Nephron (organoid): Measurements from ENCODE around the gene C12orf50.

Experiments used
- H3K27ac Mint-ChIP-seq, 3 experiments: 2 replicates each; pipeline ENCODE4 v1.8.0; 2020; ENCODE audit warnings: mixed read lengths in 3 of 3, mild to moderate bottlenecking in 2 of 3, moderate library complexity in 1 of 3
- H3K27me3 Mint-ChIP-seq: 2 replicates; pipeline ENCODE4 v1.8.0; 2021; ENCODE audit warnings: low read depth, mild to moderate bottlenecking, moderate library complexity, mixed read lengths
- H3K36me3 Mint-ChIP-seq: 2 replicates; pipeline ENCODE4 v1.8.0; 2020; ENCODE audit warnings: low read depth, mixed read lengths
- H3K4me1 Mint-ChIP-seq: 2 replicates; pipeline ENCODE4 v1.8.0; 2020; ENCODE audit warnings: mixed read lengths
- H3K4me3 Mint-ChIP-seq, 3 experiments: 2 replicates each; pipeline ENCODE4 v1.8.0; 2020; ENCODE audit warnings: mild to moderate bottlenecking in 3 of 3, mixed read lengths in 3 of 3, moderate library complexity in 2 of 3
- H3K9me3 Mint-ChIP-seq: 2 replicates; pipeline ENCODE4 v1.8.0; 2020; ENCODE audit warnings: mixed read lengths
- TF ChIP-seq, protein P1 (sequence below), 3 experiments: fragments of 200-600 bp; sonication (generic); IDR thresholded peaks; one replicate each; pipeline ENCODE4 v1.5.0; 2021; ENCODE audit warnings: antibody characterized with exemption in 3 of 3; ENCODE audit not compliant: unreplicated experiment in 3 of 3

Gene C12orf50, protein sequence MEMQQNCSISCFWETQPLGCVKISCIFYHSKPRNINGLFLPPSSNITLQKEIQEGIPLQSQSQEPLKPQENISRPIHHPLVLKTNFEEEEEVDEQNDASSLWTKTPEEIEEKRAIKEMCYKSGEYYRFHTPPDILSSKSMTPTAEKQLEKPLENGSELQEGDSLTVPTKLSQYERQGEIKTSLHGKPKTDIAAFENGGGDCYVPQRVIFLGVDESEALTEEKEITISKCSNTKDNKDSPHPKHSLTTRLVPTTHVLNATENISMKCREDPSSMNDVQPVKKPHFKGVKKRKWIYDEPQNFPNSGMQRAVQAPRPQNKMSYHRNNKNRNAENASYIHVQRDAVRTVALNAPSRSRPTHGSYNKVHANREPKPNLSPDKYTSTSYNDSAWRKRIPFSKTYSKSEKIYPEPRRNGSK

DNA sequence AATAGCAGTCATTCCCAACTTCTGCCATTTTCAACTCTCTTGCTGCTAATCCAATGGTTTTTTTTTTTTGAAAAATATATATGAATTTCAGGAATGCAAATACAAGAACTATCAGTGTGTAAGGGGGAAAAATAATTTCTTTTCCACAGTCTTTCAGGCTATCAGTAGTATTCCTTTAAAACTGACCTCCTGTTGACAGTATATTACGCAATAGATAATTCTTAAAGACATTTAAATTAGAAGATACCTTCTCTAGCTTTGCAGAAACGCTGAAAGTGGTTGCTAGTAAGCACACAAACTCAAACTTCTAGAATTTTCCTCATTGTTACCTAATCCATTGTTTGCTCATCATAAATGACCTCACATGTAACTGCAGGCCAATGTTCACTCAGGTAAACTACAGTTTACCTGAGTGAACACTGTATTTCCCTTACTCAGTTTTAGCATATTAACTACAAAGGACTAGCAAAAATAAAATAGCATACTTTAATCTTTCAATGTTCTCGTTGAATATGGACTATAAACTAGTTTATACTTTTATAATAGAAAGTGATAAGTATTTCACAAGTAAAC lies at the start of gene C12orf50:
Gene C12orf50 (minus strand): TSS at position 309 of the 573 bp plus-strand sequence. CDS start 2,439 bp downstream, outside the sequence.
- TF ChIP-seq, protein P1, sequence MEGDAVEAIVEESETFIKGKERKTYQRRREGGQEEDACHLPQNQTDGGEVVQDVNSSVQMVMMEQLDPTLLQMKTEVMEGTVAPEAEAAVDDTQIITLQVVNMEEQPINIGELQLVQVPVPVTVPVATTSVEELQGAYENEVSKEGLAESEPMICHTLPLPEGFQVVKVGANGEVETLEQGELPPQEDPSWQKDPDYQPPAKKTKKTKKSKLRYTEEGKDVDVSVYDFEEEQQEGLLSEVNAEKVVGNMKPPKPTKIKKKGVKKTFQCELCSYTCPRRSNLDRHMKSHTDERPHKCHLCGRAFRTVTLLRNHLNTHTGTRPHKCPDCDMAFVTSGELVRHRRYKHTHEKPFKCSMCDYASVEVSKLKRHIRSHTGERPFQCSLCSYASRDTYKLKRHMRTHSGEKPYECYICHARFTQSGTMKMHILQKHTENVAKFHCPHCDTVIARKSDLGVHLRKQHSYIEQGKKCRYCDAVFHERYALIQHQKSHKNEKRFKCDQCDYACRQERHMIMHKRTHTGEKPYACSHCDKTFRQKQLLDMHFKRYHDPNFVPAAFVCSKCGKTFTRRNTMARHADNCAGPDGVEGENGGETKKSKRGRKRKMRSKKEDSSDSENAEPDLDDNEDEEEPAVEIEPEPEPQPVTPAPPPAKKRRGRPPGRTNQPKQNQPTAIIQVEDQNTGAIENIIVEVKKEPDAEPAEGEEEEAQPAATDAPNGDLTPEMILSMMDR (IDR thresholded peaks at IDR 0.05; ENCODE audit: unreplicated experiment in 3 of 3), result no peak
- no peaks in the 10 kb centered on the region for H3K4me1 Mint-ChIP-seq
- H3K9me3 Mint-ChIP-seq, result peaks cover 8% of the 10 kb centered on the region
- H3K4me3 Mint-ChIP-seq, result no peak within 1 kb of the TSS
- H3K36me3 Mint-ChIP-seq, result no peaks in the 10 kb centered on the region
- H3K27ac Mint-ChIP-seq, result no peak within 1 kb of the TSS
- H3K27me3 Mint-ChIP-seq, result no peaks in the 10 kb centered on the region

DNA sequence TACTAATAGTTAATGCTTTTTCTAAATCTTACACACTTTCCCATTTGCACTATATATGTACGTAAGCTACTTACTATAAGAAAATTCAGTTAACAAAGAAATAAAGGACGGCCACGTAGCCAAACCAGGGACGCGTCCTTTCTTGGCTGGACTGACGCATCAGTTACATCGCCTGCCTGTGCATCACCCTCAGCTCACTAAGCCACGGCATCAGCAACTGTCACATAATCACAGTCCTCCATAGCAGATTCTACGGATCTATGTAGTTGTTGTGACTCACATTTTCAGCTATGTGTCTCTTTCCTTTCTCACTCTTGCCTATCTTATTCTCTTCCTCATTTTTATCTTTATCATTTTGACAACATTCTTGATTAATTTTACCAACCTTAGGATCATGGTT lies 38.1 kb upstream of the C12orf50 start:
- TF ChIP-seq, protein P1 (IDR thresholded peaks at IDR 0.05; ENCODE audit: unreplicated experiment in 3 of 3), result no peak
- Mint-ChIP-seq H3K4me1 (no peaks in the 10 kb centered on the region), H3K27ac (no peak overlapping the region), H3K9me3 (no peaks in the 10 kb centered on the region), H3K27me3 (no peaks in the 10 kb centered on the region), H3K4me3 (no peak overlapping the region), H3K36me3 (peaks cover 42% of the 10 kb centered on the region)

DNA sequence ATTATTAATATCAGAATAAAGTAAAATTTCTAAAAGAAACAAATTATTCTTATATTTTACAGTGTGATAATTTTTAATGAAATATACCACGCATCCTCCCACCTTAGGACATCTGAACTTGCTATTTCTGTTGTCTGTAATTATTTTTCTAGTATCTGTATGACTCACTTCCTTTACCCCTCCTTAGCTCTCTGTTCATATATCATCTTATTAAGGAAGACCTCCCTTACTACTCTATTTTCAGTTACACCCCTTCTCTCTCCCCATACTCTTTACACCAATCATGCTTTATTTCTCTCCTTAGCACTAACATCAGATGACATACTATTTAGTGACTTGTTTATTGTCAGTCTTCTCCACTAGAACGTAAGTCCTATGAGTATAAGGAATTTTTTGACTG lies 34.2 kb upstream of the C12orf50 start:
- Mint-ChIP-seq H3K27me3 (no peaks in the 10 kb centered on the region), H3K4me1 (no peaks in the 10 kb centered on the region), H3K27ac (peak overlapping the region in 1 of 3 experiments; percentile 6), H3K9me3 (no peaks in the 10 kb centered on the region), H3K36me3 (peaks cover 42% of the 10 kb centered on the region), H3K4me3 (no peak overlapping the region)
- TF ChIP-seq, protein P1 (IDR thresholded peaks at IDR 0.05; ENCODE audit: unreplicated experiment in 3 of 3), result no peak

DNA sequence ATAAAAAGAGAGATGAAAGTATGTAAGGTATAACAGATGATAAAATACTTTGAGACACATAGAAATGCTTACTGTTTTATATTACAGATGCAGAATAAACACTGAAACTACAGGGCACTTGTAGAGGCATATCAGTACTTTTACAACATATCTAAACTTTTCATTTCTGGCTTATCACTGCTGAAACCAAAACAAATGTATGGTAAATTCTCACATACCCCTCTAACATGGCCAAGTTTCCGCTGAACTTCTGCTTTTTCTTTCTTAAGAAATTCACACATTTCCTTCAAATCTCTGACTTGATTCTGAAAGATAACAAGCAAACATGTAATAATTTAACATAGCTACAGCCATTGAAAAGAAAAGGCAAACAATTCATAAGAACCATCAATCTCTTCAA lies 33.3 kb upstream of the C12orf50 start:
- TF ChIP-seq, protein P1 (IDR thresholded peaks at IDR 0.05; ENCODE audit: unreplicated experiment in 3 of 3), result no peak
- Mint-ChIP-seq H3K4me3 (no peak overlapping the region), H3K27ac (no peak overlapping the region), H3K4me1 (no peaks in the 10 kb centered on the region), H3K9me3 (no peaks in the 10 kb centered on the region), H3K36me3 (peaks cover 49% of the 10 kb centered on the region), H3K27me3 (no peaks in the 10 kb centered on the region)

DNA sequence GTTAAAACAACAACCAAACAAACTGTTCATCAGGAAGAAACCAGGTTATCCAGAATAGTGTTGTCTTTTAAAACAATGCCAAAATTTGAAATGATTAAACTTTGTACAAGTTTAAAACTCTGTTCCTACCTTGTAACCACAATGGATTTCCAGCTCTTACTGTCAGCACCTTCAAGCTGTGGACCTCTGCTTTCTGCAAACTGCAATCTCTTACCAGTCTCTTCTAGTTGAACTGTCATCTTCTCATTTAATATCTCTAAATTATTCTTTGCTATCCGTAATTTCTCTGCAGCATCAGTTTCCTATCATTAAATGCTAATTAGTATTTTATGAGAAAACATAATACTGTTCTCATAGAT lies 29.5 kb upstream of the C12orf50 start:
- no peaks in the 10 kb centered on the region for H3K27me3 Mint-ChIP-seq
- H3K9me3 Mint-ChIP-seq, result no peaks in the 10 kb centered on the region
- TF ChIP-seq, protein P1 (IDR thresholded peaks at IDR 0.05; ENCODE audit: unreplicated experiment in 3 of 3), result no peak
- peaks cover 63% of the 10 kb centered on the region for H3K36me3 Mint-ChIP-seq
- no peaks in the 10 kb centered on the region for H3K4me1 Mint-ChIP-seq
- H3K27ac Mint-ChIP-seq, result peak overlapping the region in 2 of 3 experiments; percentile 38 to 42
- no peak overlapping the region for H3K4me3 Mint-ChIP-seq
